ENCODE results near the gene VPS54.

VPS54 gene

DNA sequence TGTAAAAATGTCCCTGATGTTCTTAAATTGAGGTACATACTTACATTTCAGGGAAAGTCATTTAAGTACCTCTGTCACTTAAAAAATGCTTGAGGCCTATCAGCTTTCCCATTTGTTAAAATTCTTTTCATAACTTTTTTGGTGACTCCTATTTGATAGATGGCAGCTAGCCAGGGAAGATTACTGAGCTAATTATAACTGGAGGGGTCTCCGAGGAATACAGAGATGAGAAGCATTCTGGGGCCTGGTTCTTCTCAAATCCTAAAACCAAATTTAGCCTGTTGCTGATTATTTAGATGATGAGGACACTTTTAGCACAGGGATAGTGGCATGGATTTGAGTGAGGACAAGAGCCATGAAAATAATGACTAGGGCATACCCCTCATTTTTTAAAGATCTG lies 172.7 kb downstream of the VPS54 start:
- DNase-seq (ENCODE audit: low read depth, low spot score), result no peak

DNA sequence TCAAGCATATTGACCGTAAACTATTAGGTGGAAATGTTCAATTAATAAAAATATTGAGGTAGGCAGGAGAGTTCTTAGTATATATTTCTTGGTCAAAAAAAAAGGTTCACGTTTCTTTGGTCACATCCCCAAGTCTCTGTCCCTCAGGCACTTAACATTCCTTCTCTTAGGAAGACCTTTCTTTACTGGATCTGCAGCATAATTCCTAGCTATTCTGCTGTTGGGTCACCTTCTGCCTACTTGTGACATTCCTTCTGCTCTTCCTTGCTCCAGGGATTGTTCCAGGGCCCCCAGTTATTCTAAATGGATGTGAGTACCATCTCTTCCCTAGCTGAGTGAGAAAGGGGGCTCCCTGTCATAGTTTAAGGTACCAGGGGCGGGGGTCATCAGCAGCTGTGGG lies 173.4 kb downstream of the VPS54 start:
- DNase-seq (ENCODE audit: low read depth, low spot score), result no peak

DNA sequence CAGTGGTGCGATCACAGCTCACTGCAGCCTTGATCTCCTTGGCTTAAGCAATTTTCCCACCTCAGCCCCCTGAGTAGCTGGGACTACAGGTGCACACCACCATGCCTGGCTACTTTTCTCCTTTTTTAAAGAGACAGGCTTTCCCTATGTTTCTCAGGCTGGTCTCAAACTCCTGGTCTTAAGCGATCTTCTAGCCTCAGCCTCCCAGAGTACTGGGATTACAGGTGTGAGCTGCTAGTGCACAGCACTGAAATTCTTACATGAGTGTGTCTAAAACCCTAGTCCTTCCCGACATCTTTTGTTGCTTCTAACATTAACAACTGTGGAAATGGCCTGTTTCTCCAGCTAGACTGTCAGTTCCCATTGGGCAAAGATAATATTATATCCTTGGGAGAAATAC lies 174.6 kb downstream of the VPS54 start:
- no peak for DNase-seq (ENCODE audit: low read depth, low spot score)

DNA sequence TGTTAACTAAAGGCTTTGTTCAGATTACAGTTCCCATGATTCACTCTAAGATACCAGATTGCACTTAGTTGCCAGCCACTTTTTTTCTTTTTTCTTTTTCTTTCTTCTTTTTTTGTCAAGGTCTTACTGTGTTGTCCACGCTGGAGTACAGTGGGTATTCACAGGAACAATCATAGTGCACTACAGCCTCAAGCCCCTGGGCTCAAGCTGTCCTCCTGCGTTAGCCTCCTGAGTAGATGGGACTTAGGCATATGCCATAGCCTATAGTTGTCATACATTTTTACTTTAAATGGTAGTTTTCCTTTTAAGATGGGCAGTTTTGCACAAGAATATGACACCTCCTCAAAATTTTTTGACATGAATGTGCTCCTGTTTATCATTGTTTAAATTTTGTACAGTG lies 175.4 kb downstream of the VPS54 start:
- DNase-seq (ENCODE audit: low read depth, low spot score), result no peak

DNA sequence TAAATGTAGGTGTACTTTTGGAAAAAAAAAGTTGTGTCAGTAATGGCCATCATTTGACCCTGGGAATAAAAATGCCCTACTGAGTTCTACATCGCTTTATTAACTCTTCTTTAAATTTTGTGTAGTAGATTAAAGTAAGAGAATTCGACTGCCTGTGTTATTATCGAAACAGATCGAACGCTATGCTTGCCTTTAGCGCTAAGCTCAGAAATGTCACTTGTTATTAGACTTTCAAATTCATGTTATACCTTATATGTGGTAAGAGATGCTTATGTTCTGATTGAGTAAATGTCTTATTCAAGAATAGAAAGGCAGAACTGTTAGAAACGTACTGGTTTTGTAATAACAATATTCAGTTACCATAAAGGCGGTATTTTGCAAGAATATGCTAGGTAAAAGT lies 176.1 kb downstream of the VPS54 start:
- no peak for DNase-seq (ENCODE audit: low read depth, low spot score)

DNA sequence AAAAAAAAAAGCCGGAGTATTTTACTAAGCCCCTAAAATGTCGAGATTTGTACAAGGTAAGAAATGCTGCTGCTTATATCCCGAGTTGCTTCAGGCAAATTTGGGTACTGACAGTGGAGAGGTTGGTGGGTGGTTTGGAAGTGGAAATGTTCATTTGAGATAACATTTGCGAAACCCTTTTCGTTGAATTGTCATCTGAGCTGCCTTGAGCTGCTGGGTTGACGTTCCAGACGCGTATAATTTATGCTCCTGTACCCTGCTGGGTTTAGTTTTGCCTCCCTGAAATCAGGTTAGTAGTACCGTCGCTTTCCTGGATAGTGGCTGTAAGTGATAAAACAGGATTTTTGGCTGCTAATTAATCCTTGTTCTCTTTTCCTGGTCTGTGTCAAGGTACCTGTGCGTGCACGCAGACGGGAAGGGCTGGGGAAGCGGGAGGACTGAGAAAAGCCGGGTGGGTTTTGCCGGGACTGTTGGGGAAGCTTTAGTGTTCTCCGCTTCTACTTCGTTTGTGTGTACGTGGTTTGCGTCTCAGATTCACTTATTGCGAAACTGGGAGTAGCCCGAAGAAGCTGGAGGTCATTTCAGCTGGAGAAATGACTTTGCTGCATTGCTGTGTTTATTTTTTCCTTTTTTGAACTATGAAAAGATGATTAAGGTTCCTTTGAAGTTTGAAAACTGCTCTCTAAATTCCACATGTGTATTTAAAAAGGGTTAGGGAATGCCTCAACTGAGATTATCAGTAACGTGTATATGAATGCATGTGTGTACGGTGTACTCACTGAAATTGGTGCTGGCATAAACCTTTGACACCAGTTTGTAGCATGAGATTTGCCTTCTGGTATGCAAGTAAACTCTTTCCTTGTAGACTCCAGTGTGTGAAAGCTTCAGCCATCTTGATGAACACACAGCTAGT lies 176.8 kb downstream of the VPS54 start:
- no peak for DNase-seq (ENCODE audit: low read depth, low spot score)

Measured in activated CD4-positive, CD25-positive, alpha-beta regulatory T cell treated with anti-CD3 and anti-CD28 coated beads, Interleukin-2, amount 50 U/mL, for 16 hours (primary cell).